ENCODE results near the gene LANCL2.

LANCL2 gene

DNA sequence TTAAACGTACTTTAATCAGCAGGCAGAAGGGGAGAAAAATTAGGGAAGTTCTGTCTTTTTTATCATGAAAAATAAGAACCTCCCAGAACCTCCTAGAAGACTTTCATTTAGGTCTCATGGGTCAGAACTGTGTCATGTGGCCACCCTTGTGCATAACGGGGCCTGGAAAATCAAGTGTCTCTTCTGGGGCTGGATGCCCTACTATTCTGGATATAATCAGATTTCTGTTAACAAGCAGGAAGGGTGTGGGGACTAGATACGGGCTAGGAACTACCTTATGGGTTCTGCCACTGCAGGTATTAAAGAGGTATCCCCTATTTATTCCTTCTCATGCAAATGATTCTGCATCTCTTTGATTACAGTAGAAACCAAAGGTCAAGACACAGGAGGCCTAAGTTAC lies 14.1 kb downstream of the LANCL2 start:
- Histone ChIP-seq H2AFZ (ENCODE audit: low read length) (no peak overlapping the region), H3K27ac (replicated peaks; ENCODE audit: low read length) (no peak overlapping the region), H2AK5ac (ENCODE audit: low read depth, low read length) (no peak overlapping the region), H2BK15ac (ENCODE audit: low read length) (no peak overlapping the region), H3K14ac (ENCODE audit: low read length) (no peak overlapping the region), H3K4me2 (ENCODE audit: insufficient read depth, low read length, poor library complexity, severe bottlenecking) (no peak overlapping the region), H4K91ac (ENCODE audit: low read depth, low read length, poor library complexity) (no peak overlapping the region), H3K4me3 (ENCODE audit: low read length in 2 of 2) (no peak overlapping the region), H3K18ac (ENCODE audit: low read length) (no peak overlapping the region), H2BK12ac (ENCODE audit: low read length) (no peak overlapping the region), H3K27me3 (ENCODE audit: control insufficient read depth in 3 of 3, insufficient read depth in 3 of 3, low read depth in 1 of 3, low read length in 3 of 3) (no peaks in the 10 kb centered on the region), H2BK120ac (ENCODE audit: low read depth, low read length) (no peak overlapping the region), H3K36me3 (replicated peaks in 1 of 2; ENCODE audit: control insufficient read depth in 2 of 2, insufficient read depth in 2 of 2, low read length in 2 of 2) (no peaks in the 10 kb centered on the region), H3K79me1 (ENCODE audit: low read depth, low read length) (no peaks in the 10 kb centered on the region), H3K9ac (ENCODE audit: low read depth, low read length, poor library complexity) (no peak overlapping the region), H4K8ac (ENCODE audit: low read depth, low read length) (no peak overlapping the region), H3K9me3 (replicated peaks in 1 of 2; ENCODE audit: control insufficient read depth in 2 of 2, insufficient read depth in 1 of 2, low read depth in 1 of 2, low read length in 2 of 2) (peaks cover 0 to 1% of the 10 kb centered on the region in 2 donors), H3K4ac (ENCODE audit: low read length) (no peak overlapping the region), H3K4me1 (ENCODE audit: control insufficient read depth in 2 of 2, insufficient read depth in 1 of 2, low read depth in 1 of 2, low read length in 2 of 2) (no peaks in the 10 kb centered on the region), H2BK5ac (ENCODE audit: low read length) (no peak overlapping the region), H3K23ac (ENCODE audit: low read depth, low read length, poor library complexity) (no peak overlapping the region)
- no peak for DNase-seq (ENCODE audit: low spot score)
- no CpG with 5 or more reads among the region's 3 CpGs for WGBS, 2 donors (ENCODE audit: extremely low coverage in 2 of 2, insufficient read length in 2 of 2, insufficient replicate concordance in 1 of 2)

- no peak overlapping the region for H3K4me2 ChIP-seq (ENCODE audit: insufficient read depth, low read length, poor library complexity, severe bottlenecking)
- no peak overlapping the region for H2AFZ ChIP-seq (ENCODE audit: low read length)
- no peaks in the 10 kb centered on the region for H3K79me1 ChIP-seq (ENCODE audit: low read depth, low read length)
- no peak overlapping the region for H3K14ac ChIP-seq (ENCODE audit: low read length)
- H2BK15ac ChIP-seq (ENCODE audit: low read length), result no peak overlapping the region
- H3K23ac ChIP-seq (ENCODE audit: low read depth, low read length, poor library complexity), result no peak overlapping the region
- H2AK5ac ChIP-seq (ENCODE audit: low read depth, low read length), result no peak overlapping the region
- WGBS, 2 donors (ENCODE audit: extremely low coverage in 2 of 2, insufficient read length in 2 of 2, insufficient replicate concordance in 1 of 2), result no CpG with 5 or more reads among the region's 6 CpGs
- no peak overlapping the region for H3K4me3 ChIP-seq (ENCODE audit: low read length in 2 of 2)
- DNase-seq (ENCODE audit: low spot score), result no peak
- no peak overlapping the region for H4K91ac ChIP-seq (ENCODE audit: low read depth, low read length, poor library complexity)
- peaks cover 1% of the 10 kb centered on the region in 2 donors for H3K9me3 ChIP-seq (replicated peaks in 1 of 2; ENCODE audit: control insufficient read depth in 2 of 2, insufficient read depth in 1 of 2, low read depth in 1 of 2, low read length in 2 of 2)
- no peaks in the 10 kb centered on the region for H3K27me3 ChIP-seq (ENCODE audit: control insufficient read depth in 3 of 3, insufficient read depth in 3 of 3, low read depth in 1 of 3, low read length in 3 of 3)
- no peak overlapping the region for H2BK12ac ChIP-seq (ENCODE audit: low read length)
- no peaks in the 10 kb centered on the region for H3K36me3 ChIP-seq (replicated peaks in 1 of 2; ENCODE audit: control insufficient read depth in 2 of 2, insufficient read depth in 2 of 2, low read length in 2 of 2)
- H3K18ac ChIP-seq (ENCODE audit: low read length), result no peak overlapping the region
- H2BK120ac ChIP-seq (ENCODE audit: low read depth, low read length), result no peak overlapping the region
- no peak overlapping the region for H3K9ac ChIP-seq (ENCODE audit: low read depth, low read length, poor library complexity)
- H2BK5ac ChIP-seq (ENCODE audit: low read length), result no peak overlapping the region
- H4K8ac ChIP-seq (ENCODE audit: low read depth, low read length), result no peak overlapping the region
- no peaks in the 10 kb centered on the region for H3K4me1 ChIP-seq (ENCODE audit: control insufficient read depth in 2 of 2, insufficient read depth in 1 of 2, low read depth in 1 of 2, low read length in 2 of 2)
- no peak overlapping the region for H3K27ac ChIP-seq (replicated peaks; ENCODE audit: low read length)
- H3K4ac ChIP-seq (ENCODE audit: low read length), result no peak overlapping the region
Observed at GRCh38 chr7:55381189-55381588, 16.1 kb downstream of the LANCL2 start.

DNA sequence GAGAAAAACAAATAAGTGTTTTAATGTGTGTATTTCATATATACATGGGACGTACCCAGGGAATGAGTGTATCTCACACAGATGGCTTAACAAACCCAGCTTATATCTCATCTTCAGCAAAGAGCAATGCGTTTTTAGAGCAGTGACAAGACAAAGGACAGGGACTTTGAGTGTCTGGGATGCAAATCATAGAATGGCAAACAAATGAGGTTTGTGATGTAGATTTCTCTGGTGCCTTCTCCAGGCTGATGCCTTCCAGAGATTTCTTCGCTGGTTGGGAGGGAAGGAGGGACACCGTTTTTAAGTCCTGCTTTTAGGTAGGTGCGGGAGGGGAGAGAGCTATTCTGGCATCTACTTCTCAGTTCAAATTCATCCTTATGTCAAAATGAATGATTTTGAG lies 16.6 kb downstream of the LANCL2 start:
- no peaks in the 10 kb centered on the region for H3K36me3 ChIP-seq (replicated peaks in 1 of 2; ENCODE audit: control insufficient read depth in 2 of 2, insufficient read depth in 2 of 2, low read length in 2 of 2)
- H2BK5ac ChIP-seq (ENCODE audit: low read length), result no peak overlapping the region
- H3K4me1 ChIP-seq (ENCODE audit: control insufficient read depth in 2 of 2, insufficient read depth in 1 of 2, low read depth in 1 of 2, low read length in 2 of 2), result no peaks in the 10 kb centered on the region
- H3K14ac ChIP-seq (ENCODE audit: low read length), result no peak overlapping the region
- no peaks in the 10 kb centered on the region for H3K27me3 ChIP-seq (ENCODE audit: control insufficient read depth in 3 of 3, insufficient read depth in 3 of 3, low read depth in 1 of 3, low read length in 3 of 3)
- peaks cover 6% of the 10 kb centered on the region in 2 donors for H3K9me3 ChIP-seq (replicated peaks in 1 of 2; ENCODE audit: control insufficient read depth in 2 of 2, insufficient read depth in 1 of 2, low read depth in 1 of 2, low read length in 2 of 2)
- no peak overlapping the region for H3K27ac ChIP-seq (replicated peaks; ENCODE audit: low read length)
- H4K91ac ChIP-seq (ENCODE audit: low read depth, low read length, poor library complexity), result no peak overlapping the region
- no peak overlapping the region for H2AK5ac ChIP-seq (ENCODE audit: low read depth, low read length)
- H3K79me1 ChIP-seq (ENCODE audit: low read depth, low read length), result no peaks in the 10 kb centered on the region
- H4K8ac ChIP-seq (ENCODE audit: low read depth, low read length), result no peak overlapping the region
- no peak overlapping the region for H3K18ac ChIP-seq (ENCODE audit: low read length)
- no peak overlapping the region for H2BK120ac ChIP-seq (ENCODE audit: low read depth, low read length)
- H3K4ac ChIP-seq (ENCODE audit: low read length), result no peak overlapping the region
- no peak overlapping the region for H3K4me2 ChIP-seq (ENCODE audit: insufficient read depth, low read length, poor library complexity, severe bottlenecking)
- no CpG with 5 or more reads among the region's 5 CpGs for WGBS, 2 donors (ENCODE audit: extremely low coverage in 2 of 2, insufficient read length in 2 of 2, insufficient replicate concordance in 1 of 2)
- H2BK15ac ChIP-seq (ENCODE audit: low read length), result no peak overlapping the region
- DNase-seq (ENCODE audit: low spot score), result no peak
- no peak overlapping the region for H3K4me3 ChIP-seq (ENCODE audit: low read length in 2 of 2)
- H2AFZ ChIP-seq (ENCODE audit: low read length), result no peak overlapping the region
- no peak overlapping the region for H3K9ac ChIP-seq (ENCODE audit: low read depth, low read length, poor library complexity)
- no peak overlapping the region for H3K23ac ChIP-seq (ENCODE audit: low read depth, low read length, poor library complexity)
- H2BK12ac ChIP-seq (ENCODE audit: low read length), result no peak overlapping the region

DNA sequence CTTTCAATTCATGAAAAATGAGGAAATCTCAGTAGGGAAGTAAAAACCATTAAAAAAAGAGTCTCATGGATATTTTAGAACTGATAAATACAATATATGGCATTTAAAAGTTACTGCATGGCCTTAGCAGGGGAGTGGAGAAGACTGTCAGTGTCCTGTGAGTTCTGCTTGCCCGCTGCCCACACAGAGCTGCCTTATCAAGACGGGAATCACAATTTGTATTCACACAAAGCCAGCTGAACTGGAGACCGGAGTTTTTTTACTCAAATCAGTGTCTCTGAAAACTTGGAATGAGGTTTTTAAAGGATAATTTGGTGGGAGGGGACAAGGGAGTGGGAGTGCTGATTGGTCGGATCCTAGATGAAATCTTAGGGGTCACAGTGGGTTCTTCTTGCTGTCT lies 17.1 kb downstream of the LANCL2 start:
- Histone ChIP-seq H2BK120ac (ENCODE audit: low read depth, low read length) (no peak overlapping the region), H3K4me1 (ENCODE audit: control insufficient read depth in 2 of 2, insufficient read depth in 1 of 2, low read depth in 1 of 2, low read length in 2 of 2) (no peaks in the 10 kb centered on the region), H3K4ac (ENCODE audit: low read length) (no peak overlapping the region), H3K9ac (ENCODE audit: low read depth, low read length, poor library complexity) (no peak overlapping the region), H3K27me3 (ENCODE audit: control insufficient read depth in 3 of 3, insufficient read depth in 3 of 3, low read depth in 1 of 3, low read length in 3 of 3) (no peaks in the 10 kb centered on the region), H2BK5ac (ENCODE audit: low read length) (no peak overlapping the region), H4K8ac (ENCODE audit: low read depth, low read length) (no peak overlapping the region), H3K23ac (ENCODE audit: low read depth, low read length, poor library complexity) (no peak overlapping the region), H3K18ac (ENCODE audit: low read length) (no peak overlapping the region), H2AK5ac (ENCODE audit: low read depth, low read length) (no peak overlapping the region), H3K79me1 (ENCODE audit: low read depth, low read length) (no peaks in the 10 kb centered on the region), H3K36me3 (replicated peaks in 1 of 2; ENCODE audit: control insufficient read depth in 2 of 2, insufficient read depth in 2 of 2, low read length in 2 of 2) (no peaks in the 10 kb centered on the region), H3K14ac (ENCODE audit: low read length) (no peak overlapping the region), H3K9me3 (replicated peaks in 1 of 2; ENCODE audit: control insufficient read depth in 2 of 2, insufficient read depth in 1 of 2, low read depth in 1 of 2, low read length in 2 of 2) (peaks cover 6 to 12% of the 10 kb centered on the region in 2 donors), H4K91ac (ENCODE audit: low read depth, low read length, poor library complexity) (no peak overlapping the region), H3K4me3 (ENCODE audit: low read length in 2 of 2) (no peak overlapping the region), H3K27ac (replicated peaks; ENCODE audit: low read length) (no peak overlapping the region), H2BK15ac (ENCODE audit: low read length) (no peak overlapping the region), H2BK12ac (ENCODE audit: low read length) (no peak overlapping the region), H3K4me2 (ENCODE audit: insufficient read depth, low read length, poor library complexity, severe bottlenecking) (no peak overlapping the region), H2AFZ (ENCODE audit: low read length) (no peak overlapping the region)
- no peak for DNase-seq (ENCODE audit: low spot score)
- no CpG with 5 or more reads among the region's 4 CpGs for WGBS, 2 donors (ENCODE audit: extremely low coverage in 2 of 2, insufficient read length in 2 of 2, insufficient replicate concordance in 1 of 2)

All from neuronal stem cell (in vitro differentiated cells).